Kidney (tissue), 14 donors: ENCODE measurements around the gene C20orf204. TPM values are rescaled to one million over a fixed set of nuclear protein-coding genes. Genes with fewer than 3 reads are reported as not detected.

ENCODE experiments used
- DNase-seq, 5 donors: peaks; one replicate each; pipeline ENCODE4 v3.0.0-alpha.2; 2013 to 2020
- FAIRE-seq: peaks from 2 replicates; lab custom pipeline; 2012; peaks lifted over from hg19 to GRCh38; lab: Jason Lieb, UNC
- H3K27ac ChIP-seq, 2 donors: one replicate each; pipeline ENCODE4 v1.7.0; 2013; ENCODE audit warnings: low read depth in 2 of 2, low read length in 2 of 2, inconsistent platforms in 1 of 2
- H3K27me3 ChIP-seq: one replicate; pipeline ENCODE4 v1.7.1; 2013; ENCODE audit warnings: low read length, inconsistent platforms; ENCODE audit not compliant: control insufficient read depth, insufficient read depth
- H3K36me3 ChIP-seq, 3 donors: one replicate each; pipeline versions ENCODE4 v1.7.0 to v1.7.1; 2013; ENCODE audit warnings: low read length in 3 of 3, control low read depth in 1 of 3, inconsistent platforms in 1 of 3; ENCODE audit not compliant: insufficient read depth in 3 of 3, control insufficient read depth in 2 of 3
- H3K4me1 ChIP-seq, 3 donors: one replicate each; pipeline versions ENCODE4 v1.7.0 to v1.7.1; 2013; ENCODE audit warnings: low read length in 3 of 3, inconsistent platforms in 1 of 3, low read depth in 1 of 3; ENCODE audit not compliant: control insufficient read depth in 2 of 3, insufficient read depth in 2 of 3
- H3K4me3 ChIP-seq, 3 donors: one replicate each; pipeline versions ENCODE4 v1.7.0 to v1.8.1; 2013; ENCODE audit warnings: low read length in 3 of 3, control low read depth in 1 of 3, inconsistent platforms in 1 of 3
- H3K9ac ChIP-seq, 3 donors: one replicate each; pipeline versions ENCODE4 v1.7.0 to v1.7.1; 2013; ENCODE audit warnings: low read length in 3 of 3, control low read depth in 1 of 3, inconsistent platforms in 1 of 3
- H3K9me3 ChIP-seq, 3 donors: one replicate each; pipeline versions ENCODE4 v1.7.0 to v1.7.1; 2013; ENCODE audit warnings: low read length in 3 of 3, control low read depth in 1 of 3, inconsistent platforms in 1 of 3; ENCODE audit not compliant: control insufficient read depth in 2 of 3, insufficient read depth in 1 of 3
- CTCF ChIP-seq: IDR thresholded peaks from 3 replicates; pipeline ENCODE4 v1.5.1; 2012; ENCODE audit warnings: mild to moderate bottlenecking, moderate library complexity, borderline replicate concordance; ENCODE audit not compliant: insufficient read depth; ENCODE audit errors: extremely low read depth
- intact Hi-C: fragments of 100-400 bp; cut with DNase I; formaldehyde crosslinking; loops from one replicate; pipeline ENCODE4 v1.11.1; 2022
- polyA plus RNA-seq: library from polyadenylated mRNA; stranded (reverse); fragments of 350-450 nt; fragmentation: Illumina TruSeq; extraction: RNeasy Lipid Tissue Mini Kit (QIAGEN cat#74804); gene quantifications from one replicate; pipeline ENCODE4 v1.2.3, GENCODE V29; 2014; ENCODE audit warnings: low read depth, low replicate concordance; ENCODE audit not compliant: insufficient read depth
- total RNA-seq: library from RNA; stranded (reverse); fragmentation: NEBNext Ultra II Directional; extraction: Animal tissue kit (Norgen Biotek cat#: 25700); gene quantifications from one replicate; pipeline ENCODE4 v1.2.1, GENCODE V29; 2021
- donor health status: control.
- donor health status: control.
- donor health status: control.
- donor health status: control.
- donor health status: control.
- donor health status: DM: yes; HTN: yes; CAD: no.
- donor health status: Normal renal cell carcinoma (clear cell type).

Gene C20orf204
- total and polyA plus RNA-seq, 2 donors from 2014 or later = 0.75 to 2.4 TPM

GRCh38 chr20:64037498-64038213 is 1.7 kb downstream of the C20orf204 start:
- DNase-seq (peak in 2 of 5 donors; percentile 16 to 73), FAIRE-seq (no peak)
- H3K4me3 ChIP-seq = no peak overlapping the region
- H3K9me3 ChIP-seq = no peaks in the 10 kb centered on the region
- H3K27me3 ChIP-seq = peaks cover 2% of the 10 kb centered on the region
- peaks cover 0 to 4% (median 0%) of the 10 kb centered on the region in 3 donors for H3K36me3 ChIP-seq
- TF ChIP-seq CTCF = no peak
- intact Hi-C loops = no loop called here
- H3K27ac ChIP-seq = no peak overlapping the region
- H3K9ac ChIP-seq = no peak overlapping the region
- H3K4me1 ChIP-seq = peaks cover 0 to 14% (median 0%) of the 10 kb centered on the region in 3 donors

GRCh38 chr20:64038224-64038564 is 2.2 kb downstream of the C20orf204 start:
- intact Hi-C loops = no loop called here
- Histone ChIP-seq H3K9me3 (no peaks in the 10 kb centered on the region), H3K4me3 (no peak overlapping the region), H3K9ac (no peak overlapping the region), H3K27me3 (peaks cover 2% of the 10 kb centered on the region), H3K4me1 (peaks cover 0 to 14% (median 0%) of the 10 kb centered on the region in 3 donors), H3K36me3 (peaks cover 0 to 4% (median 0%) of the 10 kb centered on the region in 3 donors), H3K27ac (no peak overlapping the region)
- FAIRE-seq (no peak), DNase-seq (peak in 4 of 5 donors; percentile 46 to 78 (median 50))
- no peak for TF ChIP-seq CTCF

- intact Hi-C loops = no loop called here
- H3K27ac ChIP-seq = peak overlapping the region; percentile 40 to 43
- DNase-seq (peak; percentile 87 to 92 (median 90)), FAIRE-seq (no peak)
- no peaks in the 10 kb centered on the region for H3K9me3 ChIP-seq
- H3K9ac ChIP-seq = no peak overlapping the region
- peaks cover 2% of the 10 kb centered on the region for H3K27me3 ChIP-seq
- peak; percentile 68 for TF ChIP-seq CTCF
- H3K4me1 ChIP-seq = peaks cover 0 to 14% (median 0%) of the 10 kb centered on the region in 3 donors
- H3K4me3 ChIP-seq = peak overlapping the region in 1 of 3 donors; percentile 46
- H3K36me3 ChIP-seq = peaks cover 0 to 4% (median 0%) of the 10 kb centered on the region in 3 donors
These were observed 2.7 kb downstream of the C20orf204 start for GRCh38 chr20:64038565-64039292.
